ENCODE data around the gene ZMIZ1. TPM values are rescaled to one million over a fixed set of nuclear protein-coding genes. Genes with fewer than 3 reads are reported as not detected.

The ZMIZ1 gene
- total RNA-seq, 1 donor from 2014 or later: 85.2 TPM

DNA sequence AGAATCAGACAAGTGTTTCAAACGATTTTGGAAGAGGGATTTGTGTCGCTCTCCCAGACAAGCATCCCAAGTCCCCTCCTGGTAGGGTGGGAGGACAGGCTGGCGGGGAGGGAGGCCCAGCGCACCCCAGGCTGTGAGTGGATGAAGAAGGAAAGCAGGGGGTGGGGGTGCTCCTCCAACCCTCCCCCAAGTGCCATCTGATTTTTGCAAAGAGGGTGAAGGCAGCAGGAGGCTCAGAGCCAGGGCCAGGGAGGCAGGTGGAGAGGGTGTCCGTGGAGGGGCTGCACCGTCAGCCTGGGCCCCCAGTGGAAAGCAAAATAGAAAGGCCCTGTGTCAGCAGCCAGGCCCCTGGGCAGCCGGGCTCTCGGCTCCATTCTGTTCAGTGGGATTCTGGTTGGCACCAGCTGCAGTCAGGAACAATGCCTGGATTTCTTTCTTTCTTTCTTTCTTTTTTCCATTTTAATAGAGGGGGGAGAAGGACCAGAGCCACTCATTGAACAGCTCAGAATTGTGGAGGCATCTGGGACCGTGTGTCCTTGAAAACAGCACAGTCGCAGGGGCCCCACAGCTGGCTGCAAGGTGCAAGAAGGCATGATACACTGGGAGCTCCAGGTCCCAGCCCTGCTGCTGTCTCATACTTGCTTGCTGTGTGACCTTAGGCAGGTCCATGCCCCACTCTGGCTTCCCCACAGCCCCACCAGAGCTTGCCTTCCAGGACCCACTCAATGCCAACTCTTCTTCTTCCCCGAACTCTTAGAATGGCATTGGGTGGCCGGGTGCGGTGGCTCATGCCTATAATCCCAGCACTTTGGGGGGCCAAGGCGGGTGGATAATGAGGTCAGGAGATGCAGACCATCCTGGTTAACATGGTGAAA, 7.1 kb upstream of the ZMIZ1 start:
- H3K4me3 Mint-ChIP-seq (ENCODE audit: low read depth): no peak overlapping the region
- TF ChIP-seq, protein P1, sequence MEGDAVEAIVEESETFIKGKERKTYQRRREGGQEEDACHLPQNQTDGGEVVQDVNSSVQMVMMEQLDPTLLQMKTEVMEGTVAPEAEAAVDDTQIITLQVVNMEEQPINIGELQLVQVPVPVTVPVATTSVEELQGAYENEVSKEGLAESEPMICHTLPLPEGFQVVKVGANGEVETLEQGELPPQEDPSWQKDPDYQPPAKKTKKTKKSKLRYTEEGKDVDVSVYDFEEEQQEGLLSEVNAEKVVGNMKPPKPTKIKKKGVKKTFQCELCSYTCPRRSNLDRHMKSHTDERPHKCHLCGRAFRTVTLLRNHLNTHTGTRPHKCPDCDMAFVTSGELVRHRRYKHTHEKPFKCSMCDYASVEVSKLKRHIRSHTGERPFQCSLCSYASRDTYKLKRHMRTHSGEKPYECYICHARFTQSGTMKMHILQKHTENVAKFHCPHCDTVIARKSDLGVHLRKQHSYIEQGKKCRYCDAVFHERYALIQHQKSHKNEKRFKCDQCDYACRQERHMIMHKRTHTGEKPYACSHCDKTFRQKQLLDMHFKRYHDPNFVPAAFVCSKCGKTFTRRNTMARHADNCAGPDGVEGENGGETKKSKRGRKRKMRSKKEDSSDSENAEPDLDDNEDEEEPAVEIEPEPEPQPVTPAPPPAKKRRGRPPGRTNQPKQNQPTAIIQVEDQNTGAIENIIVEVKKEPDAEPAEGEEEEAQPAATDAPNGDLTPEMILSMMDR (IDR thresholded peaks at IDR 0.05; ENCODE audit: unreplicated experiment): no peak
- no peaks in the 10 kb centered on the region for H3K9me3 Mint-ChIP-seq (ENCODE audit: low read depth)
- peak overlapping the region; percentile 71 for H3K27ac Mint-ChIP-seq
- H3K27me3 Mint-ChIP-seq: peaks cover 4% of the 10 kb centered on the region
- DNase-seq (ENCODE audit: low spot score, unreplicated experiment): no peak
- H3K4me1 Mint-ChIP-seq (ENCODE audit: low read depth): peaks cover 51% of the 10 kb centered on the region
- no peaks in the 10 kb centered on the region for H3K36me3 Mint-ChIP-seq (ENCODE audit: insufficient read depth)

DNA sequence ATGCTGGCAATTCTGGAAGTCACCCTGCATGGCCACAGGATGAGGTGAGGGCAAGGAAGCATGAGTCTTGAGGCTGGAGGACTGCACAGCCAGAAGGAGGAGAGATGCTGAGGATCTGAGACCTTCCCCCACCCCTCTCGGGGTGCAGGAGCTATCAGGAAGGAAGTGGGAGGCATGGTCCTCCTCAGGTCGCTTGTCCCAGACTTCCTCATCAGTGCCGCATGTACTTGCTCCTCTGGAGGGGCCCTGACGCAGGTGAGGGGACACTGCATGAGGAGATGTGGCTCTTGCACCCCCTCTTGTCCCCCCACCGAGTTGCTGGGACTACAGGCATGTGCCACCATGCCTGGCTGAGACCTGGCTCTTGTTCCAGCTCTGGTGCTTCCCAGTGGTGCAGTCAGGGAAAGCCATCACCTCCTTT, 5.7 kb upstream of the ZMIZ1 start:
- Mint-ChIP-seq H3K9me3 (ENCODE audit: low read depth) (no peaks in the 10 kb centered on the region), H3K4me1 (ENCODE audit: low read depth) (peaks cover 45% of the 10 kb centered on the region), H3K27ac (no peak overlapping the region), H3K4me3 (ENCODE audit: low read depth) (no peak overlapping the region), H3K36me3 (ENCODE audit: insufficient read depth) (no peaks in the 10 kb centered on the region), H3K27me3 (peaks cover 4% of the 10 kb centered on the region)
- DNase-seq (ENCODE audit: low spot score, unreplicated experiment): no peak
- TF ChIP-seq, protein P1 (IDR thresholded peaks at IDR 0.05; ENCODE audit: unreplicated experiment): no peak

DNA sequence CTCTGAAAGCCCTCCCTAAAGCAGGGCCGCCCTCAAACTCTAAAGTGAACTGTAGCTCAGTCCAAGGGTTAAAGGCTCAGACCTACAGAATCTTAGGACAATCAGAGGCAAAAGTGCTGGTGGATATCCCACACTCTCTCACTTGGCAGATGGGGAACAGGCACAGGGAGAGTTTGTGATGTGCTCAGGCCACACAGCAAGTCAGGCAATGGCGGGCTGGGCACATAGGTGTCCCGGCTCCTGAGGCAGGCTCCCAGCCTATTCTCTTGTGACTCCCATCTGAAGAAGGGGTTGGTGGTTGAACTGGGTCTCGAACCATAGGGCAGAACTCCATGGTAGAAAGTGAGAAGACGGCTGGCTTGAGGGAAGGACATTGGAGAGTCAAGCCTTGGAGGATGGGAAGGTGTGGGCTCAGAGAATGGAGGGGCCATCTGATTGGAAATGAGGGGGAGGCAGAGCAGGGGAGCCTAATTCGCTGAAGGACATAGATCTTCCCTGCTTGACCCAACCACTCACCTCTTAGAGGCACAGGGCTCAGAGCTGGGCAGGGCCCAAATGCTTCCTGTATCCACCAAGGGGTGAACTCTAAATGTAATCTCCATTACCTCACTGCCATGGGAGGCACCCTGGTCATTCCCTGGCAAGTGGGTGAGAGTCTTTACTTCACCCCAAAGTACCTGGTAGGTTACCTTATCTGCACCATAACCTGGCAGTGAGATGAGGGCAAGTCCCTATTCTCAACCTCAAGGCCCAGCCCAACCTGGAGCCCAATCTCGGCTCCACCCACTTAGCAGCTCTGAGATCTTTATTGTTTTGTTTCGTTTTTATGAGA, 4.9 kb upstream of the ZMIZ1 start:
- TF ChIP-seq, protein P1 (IDR thresholded peaks at IDR 0.05; ENCODE audit: unreplicated experiment): no peak
- Mint-ChIP-seq H3K27me3 (peaks cover 4% of the 10 kb centered on the region), H3K9me3 (ENCODE audit: low read depth) (no peaks in the 10 kb centered on the region), H3K27ac (peak overlapping the region; percentile 23), H3K4me3 (ENCODE audit: low read depth) (no peak overlapping the region), H3K36me3 (ENCODE audit: insufficient read depth) (no peaks in the 10 kb centered on the region), H3K4me1 (ENCODE audit: low read depth) (peaks cover 42% of the 10 kb centered on the region)
- DNase-seq (ENCODE audit: low spot score, unreplicated experiment): no peak

DNA sequence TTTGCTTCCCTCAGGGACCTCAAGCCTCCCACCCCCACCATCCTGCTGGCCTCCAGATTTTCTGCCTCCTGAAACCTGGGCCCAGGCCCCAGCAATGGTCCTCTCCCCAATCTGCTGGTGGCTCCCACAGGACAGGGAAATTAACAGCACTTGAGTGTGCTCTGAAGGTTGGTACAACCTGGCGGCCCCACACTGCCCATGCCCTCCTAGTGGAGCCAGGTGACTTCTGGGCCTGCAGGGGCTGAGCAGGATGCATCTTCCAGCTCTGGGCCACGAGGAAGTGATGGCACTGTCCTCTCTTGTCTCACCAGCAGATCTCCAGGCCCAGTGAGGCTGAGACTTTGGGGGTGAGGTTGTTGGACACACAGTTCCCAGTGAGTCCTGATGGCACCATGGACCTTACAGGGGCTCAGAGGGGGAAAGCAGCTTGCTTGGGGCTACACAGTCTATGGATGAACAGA, 3.6 kb upstream of the ZMIZ1 start:
- H3K27ac Mint-ChIP-seq: no peak overlapping the region
- H3K9me3 Mint-ChIP-seq (ENCODE audit: low read depth): no peaks in the 10 kb centered on the region
- peaks cover 29% of the 10 kb centered on the region for H3K4me1 Mint-ChIP-seq (ENCODE audit: low read depth)
- TF ChIP-seq, protein P1 (IDR thresholded peaks at IDR 0.05; ENCODE audit: unreplicated experiment): no peak
- peaks cover 4% of the 10 kb centered on the region for H3K27me3 Mint-ChIP-seq
- H3K36me3 Mint-ChIP-seq (ENCODE audit: insufficient read depth): no peaks in the 10 kb centered on the region
- DNase-seq (ENCODE audit: low spot score, unreplicated experiment): no peak
- H3K4me3 Mint-ChIP-seq (ENCODE audit: low read depth): no peak overlapping the region

DNA sequence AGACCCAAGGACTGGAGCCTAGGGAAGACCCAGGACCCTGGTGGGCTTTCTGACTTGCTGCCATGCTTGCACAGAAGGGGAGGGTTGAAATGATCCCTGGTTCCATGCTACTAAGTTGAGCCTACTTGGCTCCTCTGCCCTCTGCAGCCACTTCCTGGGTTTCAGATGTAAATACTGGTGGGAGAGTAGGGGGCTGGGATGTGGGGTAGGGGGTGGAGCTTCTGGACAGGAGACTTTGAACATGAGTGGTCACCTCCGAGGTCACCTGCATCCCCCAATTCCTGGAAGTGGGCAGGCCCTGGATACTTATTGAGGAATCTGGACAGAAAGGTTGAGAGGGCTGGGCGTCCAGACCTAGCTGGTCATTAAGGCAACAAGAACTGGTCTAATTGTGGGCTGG, 2.9 kb upstream of the ZMIZ1 start:
- no peaks in the 10 kb centered on the region for H3K9me3 Mint-ChIP-seq (ENCODE audit: low read depth)
- peak overlapping the region; percentile 29 for H3K4me3 Mint-ChIP-seq (ENCODE audit: low read depth)
- H3K36me3 Mint-ChIP-seq (ENCODE audit: insufficient read depth): no peaks in the 10 kb centered on the region
- peaks cover 4% of the 10 kb centered on the region for H3K27me3 Mint-ChIP-seq
- peak overlapping the region; percentile 41 for H3K27ac Mint-ChIP-seq
- H3K4me1 Mint-ChIP-seq (ENCODE audit: low read depth): peaks cover 23% of the 10 kb centered on the region
- TF ChIP-seq, protein P1 (IDR thresholded peaks at IDR 0.05; ENCODE audit: unreplicated experiment): no peak
- no peak for DNase-seq (ENCODE audit: low spot score, unreplicated experiment)
